ENCODE results near the gene GRIPAP1. TPM values are rescaled to one million over a fixed set of nuclear protein-coding genes. Genes with fewer than 3 reads are reported as not detected.

GRIPAP1 gene
- total and polyA plus RNA-seq, 2 of the 13 experiments (the other 11 are each of a cell fraction or from before 2014, with no cell fraction given): 16.1 to 22.6 TPM

DNA sequence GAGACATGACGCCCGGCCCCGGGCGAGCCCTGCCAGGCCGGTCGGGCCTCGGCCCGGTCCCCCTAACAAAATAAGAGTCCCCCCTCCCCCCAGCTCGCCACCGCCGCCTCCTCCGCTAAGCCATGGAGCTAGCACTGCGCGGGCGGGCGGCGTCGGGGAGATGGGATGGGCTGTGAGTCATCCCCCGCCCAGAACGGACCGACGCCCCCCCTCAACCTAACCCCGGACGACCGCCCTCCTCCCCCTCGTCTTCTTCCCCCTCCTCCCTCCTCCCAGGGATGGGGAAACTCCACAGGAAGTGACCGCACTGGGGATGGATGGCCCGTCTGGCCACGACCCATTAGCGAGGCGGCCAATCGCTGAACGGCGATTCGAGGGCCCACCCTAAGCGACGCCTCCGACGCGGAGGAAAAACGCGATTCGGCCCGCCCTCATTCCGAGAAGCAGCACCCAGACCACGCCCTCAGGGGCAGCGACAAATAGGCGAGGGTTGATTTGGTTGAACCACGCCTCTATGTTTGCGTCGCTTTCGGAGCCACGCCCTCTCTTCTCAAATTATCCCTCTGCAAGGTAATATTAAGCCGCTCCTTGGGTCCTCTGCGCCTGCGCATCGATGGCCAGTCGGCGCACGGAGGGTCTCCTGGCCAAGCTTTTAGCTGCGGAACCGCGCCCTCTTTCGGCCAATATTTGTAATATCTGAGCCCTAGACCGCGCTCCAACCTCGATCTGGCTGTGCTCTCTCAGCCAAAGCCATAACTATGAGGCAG is 41.3 kb upstream of the GRIPAP1 start, which contains the start of gene TFE3:
Gene TFE3, minus strand, starts transcription at position 138 of the 767 bp plus-strand sequence. Its CDS starts 131 bp downstream, at position 7.
- no TSS peak for BruUV-seq (replicated peaks)
- peak within 1 kb of the TSS; percentile 85 for H3K4me2 ChIP-seq (ENCODE audit: low read depth, low read length)
- intact Hi-C loops (cut with micrococcal nuclease; ENCODE audit: unreplicated experiment): loop anchor here (2.0 to 5.0 kb wide), 2 partner anchors 57 to 86 kb away; partner anchors contain the start of gene OTUD5
- H3K9ac ChIP-seq (ENCODE audit: insufficient read depth, low read depth, low read length): peak within 1 kb of the TSS; percentile 84
- H3K27me3 ChIP-seq (ENCODE audit: control insufficient read depth in 1 of 2, insufficient read depth in 2 of 2, low read length in 2 of 2): no peaks in the 10 kb centered on the region; a peak in 1 of 5 replicates
- H3K36me3 ChIP-seq (replicated peaks in 1 of 2; ENCODE audit: control insufficient read depth in 1 of 2, insufficient read depth in 2 of 2, low read length in 2 of 2): peaks cover 0 to 6% of the 10 kb centered on the region in 2 experiments; a peak in 1 of 5 replicates
- H3K79me2 ChIP-seq (ENCODE audit: insufficient read depth, low read length): peaks cover 20% of the 10 kb centered on the region
- H2AFZ ChIP-seq (ENCODE audit: low read length): no peak within 1 kb of the TSS
- DNase-seq (ENCODE audit: low spot score): peak; percentile 97
- H4K20me1 ChIP-seq (ENCODE audit: insufficient read depth, low read length): no peaks in the 10 kb centered on the region
- POLR2A ChIA-PET: interaction anchor here (0.9 to 3.4 kb wide), 8 partner anchors 10 to 147 kb away, joined by 3 to 20 read pairs (median 6); partner anchors contain the start of genes GRIPAP1 and OTUD5
- H3K9me3 ChIP-seq (ENCODE audit: low read length): no peaks in the 10 kb centered on the region
- H3K27ac ChIP-seq (ENCODE audit: extremely low read length, insufficient read depth, low read length): peak within 1 kb of the TSS; percentile 66
- in situ Hi-C loops (cut with HindIII; ENCODE audit: extremely low pct_ligation_motif_present, low pct_unique_long_range_greater_than_20kb): no loop called here
- CTCF ChIA-PET (ENCODE audit: low intra/inter-chr PET ratio, low total read pairs): no interaction called here
- ATAC-seq: peak; percentile 89
- H3K4me3 ChIP-seq (replicated peaks in 1 of 3; ENCODE audit: insufficient read depth in 1 of 3, low read depth in 2 of 3, low read length in 3 of 3): peak within 1 kb of the TSS; percentile 73 to 82 (median 78)
- WGBS (ENCODE audit: low lambda C conversion rate): no CpG with 5 or more reads among the region's 67 CpGs
- peak; percentile 100 for FAIRE-seq
- peaks cover 41% of the 10 kb centered on the region for H3K4me1 ChIP-seq (ENCODE audit: insufficient read depth, low read length)
- TF ChIP-seq, protein P1, sequence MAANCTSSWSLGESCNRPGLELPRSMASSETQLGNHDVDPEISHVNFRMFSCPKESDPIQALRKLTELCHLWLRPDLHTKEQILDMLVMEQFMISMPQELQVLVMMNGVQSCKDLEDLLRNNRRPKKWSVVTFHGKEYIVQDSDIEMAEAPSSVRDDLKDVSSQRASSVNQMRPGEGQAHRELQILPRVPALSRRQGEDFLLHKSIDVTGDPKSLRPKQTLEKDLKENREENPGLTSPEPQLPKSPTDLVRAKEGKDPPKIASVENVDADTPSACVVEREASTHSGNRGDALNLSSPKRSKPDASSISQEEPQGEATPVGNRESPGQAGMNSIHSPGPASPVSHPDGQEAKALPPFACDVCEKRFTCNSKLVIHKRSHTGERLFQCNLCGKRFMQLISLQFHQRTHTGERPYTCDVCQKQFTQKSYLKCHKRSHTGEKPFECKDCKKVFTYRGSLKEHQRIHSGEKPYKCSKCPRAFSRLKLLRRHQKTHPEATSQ (CRISPR knock-in tag; IDR thresholded peaks at IDR 0.05; ENCODE audit: borderline replicate concordance): no peak
- TF ChIP-seq YY1 (IDR thresholded peaks at IDR 0.05; ENCODE audit: insufficient read depth, insufficient replicate concordance, low read depth, low read length) (no peak), TRIM24 (CRISPR knock-in tag; IDR thresholded peaks at IDR 0.05) (no peak), DMAP1 (CRISPR knock-in tag; IDR thresholded peaks at IDR 0.05) (no peak), BHLHE40 (IDR thresholded peaks at IDR 0.05; ENCODE audit: low read length) (no peak), SRSF4 (IDR thresholded peaks at IDR 0.05; ENCODE audit: low read depth, low read length, poor library complexity, severe bottlenecking) (no peak), CAMTA2 (CRISPR knock-in tag; IDR thresholded peaks at IDR 0.05; ENCODE audit: borderline replicate concordance) (no peak), ZNF180 (CRISPR knock-in tag; IDR thresholded peaks at IDR 0.05; ENCODE audit: borderline replicate concordance, low read depth) (no peak)
- TF ChIP-seq, protein P2, sequence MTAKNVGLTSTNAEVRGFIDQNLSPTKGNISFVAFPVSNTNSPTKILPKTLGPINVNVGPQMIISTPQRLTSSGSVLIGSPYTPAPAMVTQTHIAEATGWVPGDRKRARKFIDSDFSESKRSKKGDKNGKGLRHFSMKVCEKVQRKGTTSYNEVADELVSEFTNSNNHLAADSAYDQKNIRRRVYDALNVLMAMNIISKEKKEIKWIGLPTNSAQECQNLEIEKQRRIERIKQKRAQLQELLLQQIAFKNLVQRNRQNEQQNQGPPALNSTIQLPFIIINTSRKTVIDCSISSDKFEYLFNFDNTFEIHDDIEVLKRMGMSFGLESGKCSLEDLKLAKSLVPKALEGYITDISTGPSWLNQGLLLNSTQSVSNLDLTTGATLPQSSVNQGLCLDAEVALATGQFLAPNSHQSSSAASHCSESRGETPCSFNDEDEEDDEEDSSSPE (CRISPR knock-in tag; IDR thresholded peaks at IDR 0.05): 0 out of 2 replicates have a peak, but pooled peaks have one; percentile 38
- TF ChIP-seq, protein P3, sequence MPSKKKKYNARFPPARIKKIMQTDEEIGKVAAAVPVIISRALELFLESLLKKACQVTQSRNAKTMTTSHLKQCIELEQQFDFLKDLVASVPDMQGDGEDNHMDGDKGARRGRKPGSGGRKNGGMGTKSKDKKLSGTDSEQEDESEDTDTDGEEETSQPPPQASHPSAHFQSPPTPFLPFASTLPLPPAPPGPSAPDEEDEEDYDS (CRISPR knock-in tag; IDR thresholded peaks at IDR 0.05): peak; percentile 73
- TF ChIP-seq, protein P4, sequence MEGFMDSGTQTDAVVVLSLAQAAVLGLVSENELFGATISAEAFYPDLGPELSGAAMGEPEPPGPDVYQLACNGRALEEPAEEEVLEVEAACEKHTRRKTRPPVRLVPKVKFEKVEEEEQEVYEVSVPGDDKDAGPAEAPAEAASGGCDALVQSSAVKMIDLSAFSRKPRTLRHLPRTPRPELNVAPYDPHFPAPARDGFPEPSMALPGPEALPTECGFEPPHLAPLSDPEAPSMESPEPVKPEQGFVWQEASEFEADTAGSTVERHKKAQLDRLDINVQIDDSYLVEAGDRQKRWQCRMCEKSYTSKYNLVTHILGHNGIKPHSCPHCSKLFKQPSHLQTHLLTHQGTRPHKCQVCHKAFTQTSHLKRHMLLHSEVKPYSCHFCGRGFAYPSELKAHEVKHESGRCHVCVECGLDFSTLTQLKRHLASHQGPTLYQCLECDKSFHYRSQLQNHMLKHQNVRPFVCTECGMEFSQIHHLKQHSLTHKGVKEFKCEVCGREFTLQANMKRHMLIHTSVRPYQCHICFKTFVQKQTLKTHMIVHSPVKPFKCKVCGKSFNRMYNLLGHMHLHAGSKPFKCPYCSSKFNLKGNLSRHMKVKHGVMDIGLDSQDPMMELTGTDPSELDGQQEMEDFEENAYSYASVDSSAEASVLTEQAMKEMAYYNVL (CRISPR knock-in tag; IDR thresholded peaks at IDR 0.05; ENCODE audit: borderline replicate concordance): no peak
- TF ChIP-seq, protein P5, sequence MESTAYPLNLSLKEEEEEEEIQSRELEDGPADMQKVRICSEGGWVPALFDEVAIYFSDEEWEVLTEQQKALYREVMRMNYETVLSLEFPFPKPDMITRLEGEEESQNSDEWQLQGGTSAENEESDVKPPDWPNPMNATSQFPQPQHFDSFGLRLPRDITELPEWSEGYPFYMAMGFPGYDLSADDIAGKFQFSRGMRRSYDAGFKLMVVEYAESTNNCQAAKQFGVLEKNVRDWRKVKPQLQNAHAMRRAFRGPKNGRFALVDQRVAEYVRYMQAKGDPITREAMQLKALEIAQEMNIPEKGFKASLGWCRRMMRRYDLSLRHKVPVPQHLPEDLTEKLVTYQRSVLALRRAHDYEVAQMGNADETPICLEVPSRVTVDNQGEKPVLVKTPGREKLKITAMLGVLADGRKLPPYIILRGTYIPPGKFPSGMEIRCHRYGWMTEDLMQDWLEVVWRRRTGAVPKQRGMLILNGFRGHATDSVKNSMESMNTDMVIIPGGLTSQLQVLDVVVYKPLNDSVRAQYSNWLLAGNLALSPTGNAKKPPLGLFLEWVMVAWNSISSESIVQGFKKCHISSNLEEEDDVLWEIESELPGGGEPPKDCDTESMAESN (CRISPR knock-in tag; conservative IDR thresholded peaks at IDR 0.05): peak; percentile 57; the same call in 1 of the 2 replicates
- TF ChIP-seq, protein P6, sequence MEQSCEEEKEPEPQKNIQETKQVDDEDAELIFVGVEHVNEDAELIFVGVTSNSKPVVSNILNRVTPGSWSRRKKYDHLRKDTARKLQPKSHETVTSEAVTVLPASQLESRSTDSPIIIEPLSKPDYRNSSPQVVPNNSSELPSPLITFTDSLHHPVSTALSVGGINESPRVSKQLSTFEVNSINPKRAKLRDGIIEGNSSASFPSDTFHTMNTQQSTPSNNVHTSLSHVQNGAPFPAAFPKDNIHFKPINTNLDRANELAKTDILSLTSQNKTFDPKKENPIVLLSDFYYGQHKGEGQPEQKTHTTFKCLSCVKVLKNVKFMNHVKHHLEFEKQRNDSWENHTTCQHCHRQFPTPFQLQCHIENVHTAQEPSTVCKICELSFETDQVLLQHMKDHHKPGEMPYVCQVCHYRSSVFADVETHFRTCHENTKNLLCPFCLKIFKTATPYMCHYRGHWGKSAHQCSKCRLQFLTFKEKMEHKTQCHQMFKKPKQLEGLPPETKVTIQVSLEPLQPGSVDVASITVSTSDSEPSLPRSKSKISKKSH (CRISPR knock-in tag; IDR thresholded peaks at IDR 0.05; ENCODE audit: borderline replicate concordance): no peak
